Lower leg skin (tissue), 3 donors: ENCODE data around the gene STX8.

ENCODE experiments used
- POLR2A ChIP-seq, 2 donors: fragments of 450-650 bp; IDR thresholded peaks; one replicate each; pipeline ENCODE4 v1.6.1; 2016 to 2017; ENCODE audit warnings: antibody characterized with exemption in 2 of 2, mild to moderate bottlenecking in 1 of 2, moderate library complexity in 1 of 2
- TF ChIP-seq, protein P1 (sequence below), 3 donors: fragments of 450-650 bp; IDR thresholded peaks; one replicate each; pipeline ENCODE4 v1.5.1; 2016; ENCODE audit warnings: antibody characterized with exemption in 3 of 3, mild to moderate bottlenecking in 3 of 3, moderate library complexity in 2 of 3

DNA sequence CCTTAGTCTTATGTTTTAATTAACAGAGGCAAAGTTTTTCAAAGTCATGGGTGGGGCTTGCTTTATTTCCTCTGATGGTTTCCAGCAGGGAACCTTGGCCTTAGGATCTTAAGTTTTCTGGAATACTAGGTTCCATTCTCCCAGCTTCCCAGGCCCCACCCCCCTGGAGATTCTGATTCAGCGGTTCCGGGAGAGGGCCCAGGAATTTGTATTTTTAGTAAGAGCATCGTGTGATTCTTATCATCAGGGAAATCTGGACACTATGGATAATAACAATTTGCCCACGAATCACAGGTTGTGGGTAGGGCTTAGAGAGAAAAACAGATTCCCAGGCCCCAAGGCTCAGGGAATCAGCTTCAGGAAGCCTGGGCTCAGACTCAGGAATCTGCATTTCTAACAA, 290.7 kb downstream of the STX8 start:
- TF ChIP-seq, protein P1, sequence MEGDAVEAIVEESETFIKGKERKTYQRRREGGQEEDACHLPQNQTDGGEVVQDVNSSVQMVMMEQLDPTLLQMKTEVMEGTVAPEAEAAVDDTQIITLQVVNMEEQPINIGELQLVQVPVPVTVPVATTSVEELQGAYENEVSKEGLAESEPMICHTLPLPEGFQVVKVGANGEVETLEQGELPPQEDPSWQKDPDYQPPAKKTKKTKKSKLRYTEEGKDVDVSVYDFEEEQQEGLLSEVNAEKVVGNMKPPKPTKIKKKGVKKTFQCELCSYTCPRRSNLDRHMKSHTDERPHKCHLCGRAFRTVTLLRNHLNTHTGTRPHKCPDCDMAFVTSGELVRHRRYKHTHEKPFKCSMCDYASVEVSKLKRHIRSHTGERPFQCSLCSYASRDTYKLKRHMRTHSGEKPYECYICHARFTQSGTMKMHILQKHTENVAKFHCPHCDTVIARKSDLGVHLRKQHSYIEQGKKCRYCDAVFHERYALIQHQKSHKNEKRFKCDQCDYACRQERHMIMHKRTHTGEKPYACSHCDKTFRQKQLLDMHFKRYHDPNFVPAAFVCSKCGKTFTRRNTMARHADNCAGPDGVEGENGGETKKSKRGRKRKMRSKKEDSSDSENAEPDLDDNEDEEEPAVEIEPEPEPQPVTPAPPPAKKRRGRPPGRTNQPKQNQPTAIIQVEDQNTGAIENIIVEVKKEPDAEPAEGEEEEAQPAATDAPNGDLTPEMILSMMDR (IDR thresholded peaks at IDR 0.05): no peak
- TF ChIP-seq POLR2A (IDR thresholded peaks at IDR 0.05): no peak
